GM12873 (cell line): ENCODE data around the gene CDRT15.

Source experiments
- TF ChIP-seq, protein P1 (sequence below): IDR thresholded peaks from 2 replicates; pipeline ENCODE4 v1.5.1; 2012; ENCODE audit warnings: low read depth, mild to moderate bottlenecking, moderate library complexity, low read length, control low read depth; ENCODE audit not compliant: insufficient read depth; ENCODE audit errors: missing control alignments

Gene CDRT15

DNA sequence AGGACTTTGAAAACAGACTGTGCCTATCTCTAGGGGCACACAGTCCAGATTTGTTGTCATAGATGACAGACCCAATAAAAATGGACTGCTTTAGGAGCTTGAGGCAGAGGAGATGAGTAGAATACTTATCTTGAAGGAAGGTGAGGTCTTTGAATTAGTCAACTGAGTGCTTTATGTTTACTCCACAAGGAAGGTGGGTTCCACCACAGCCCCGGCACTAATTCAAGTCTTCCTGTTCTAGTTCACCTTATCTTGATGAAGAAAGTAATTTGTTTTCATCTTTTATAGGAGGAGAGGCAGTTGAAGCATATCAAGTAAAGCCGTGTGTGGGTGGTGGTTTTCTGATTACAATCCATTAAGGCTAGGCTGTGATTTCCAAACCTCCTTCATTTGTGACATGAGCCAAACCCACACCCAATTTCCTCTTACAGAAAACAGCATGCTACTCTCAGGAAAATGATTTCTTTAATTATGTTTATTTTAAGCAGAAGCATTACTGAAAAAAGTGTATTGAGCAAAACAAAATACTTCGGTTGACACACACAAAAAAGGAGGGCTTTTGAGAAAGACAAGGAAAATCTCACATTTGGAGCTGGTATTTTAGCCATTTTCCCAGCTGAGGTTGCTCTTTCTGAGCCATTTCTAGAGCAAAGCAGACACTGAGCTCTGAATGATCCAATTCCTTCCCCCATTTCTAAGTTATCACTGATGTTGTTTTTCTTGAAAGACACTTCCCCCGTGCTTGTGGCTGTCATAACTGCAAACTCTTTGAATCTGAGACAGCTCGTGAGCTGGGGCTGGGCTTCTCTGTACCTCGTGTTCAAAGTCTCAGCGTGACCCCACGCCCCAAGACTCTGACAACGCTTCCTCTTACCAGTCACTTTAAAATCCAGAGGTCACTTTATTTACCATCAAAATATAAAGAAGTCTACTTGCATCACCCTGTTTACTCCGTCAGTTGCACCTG lies 35.4 kb downstream of the CDRT15 start:
- TF ChIP-seq, protein P1, sequence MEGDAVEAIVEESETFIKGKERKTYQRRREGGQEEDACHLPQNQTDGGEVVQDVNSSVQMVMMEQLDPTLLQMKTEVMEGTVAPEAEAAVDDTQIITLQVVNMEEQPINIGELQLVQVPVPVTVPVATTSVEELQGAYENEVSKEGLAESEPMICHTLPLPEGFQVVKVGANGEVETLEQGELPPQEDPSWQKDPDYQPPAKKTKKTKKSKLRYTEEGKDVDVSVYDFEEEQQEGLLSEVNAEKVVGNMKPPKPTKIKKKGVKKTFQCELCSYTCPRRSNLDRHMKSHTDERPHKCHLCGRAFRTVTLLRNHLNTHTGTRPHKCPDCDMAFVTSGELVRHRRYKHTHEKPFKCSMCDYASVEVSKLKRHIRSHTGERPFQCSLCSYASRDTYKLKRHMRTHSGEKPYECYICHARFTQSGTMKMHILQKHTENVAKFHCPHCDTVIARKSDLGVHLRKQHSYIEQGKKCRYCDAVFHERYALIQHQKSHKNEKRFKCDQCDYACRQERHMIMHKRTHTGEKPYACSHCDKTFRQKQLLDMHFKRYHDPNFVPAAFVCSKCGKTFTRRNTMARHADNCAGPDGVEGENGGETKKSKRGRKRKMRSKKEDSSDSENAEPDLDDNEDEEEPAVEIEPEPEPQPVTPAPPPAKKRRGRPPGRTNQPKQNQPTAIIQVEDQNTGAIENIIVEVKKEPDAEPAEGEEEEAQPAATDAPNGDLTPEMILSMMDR: no peak

DNA sequence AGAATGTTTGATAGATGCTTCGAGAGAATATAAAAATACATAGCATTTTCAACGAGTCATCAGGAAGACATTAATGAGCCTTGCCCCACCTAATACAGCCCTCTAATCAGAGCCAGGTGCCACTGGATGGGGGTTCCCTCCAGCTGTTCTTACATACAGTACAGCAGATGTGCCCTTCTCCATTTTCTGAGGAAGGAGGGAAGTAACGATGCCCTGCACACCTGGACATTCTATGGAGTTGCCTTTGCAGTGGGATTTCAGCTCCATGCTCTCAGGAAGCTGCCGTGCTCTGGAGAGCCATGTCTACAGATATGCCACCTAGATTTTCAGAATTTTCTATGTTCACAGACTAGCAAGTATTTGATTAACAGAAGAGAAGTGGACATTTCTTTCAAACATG lies 36.3 kb downstream of the CDRT15 start:
- TF ChIP-seq, protein P1: no peak

DNA sequence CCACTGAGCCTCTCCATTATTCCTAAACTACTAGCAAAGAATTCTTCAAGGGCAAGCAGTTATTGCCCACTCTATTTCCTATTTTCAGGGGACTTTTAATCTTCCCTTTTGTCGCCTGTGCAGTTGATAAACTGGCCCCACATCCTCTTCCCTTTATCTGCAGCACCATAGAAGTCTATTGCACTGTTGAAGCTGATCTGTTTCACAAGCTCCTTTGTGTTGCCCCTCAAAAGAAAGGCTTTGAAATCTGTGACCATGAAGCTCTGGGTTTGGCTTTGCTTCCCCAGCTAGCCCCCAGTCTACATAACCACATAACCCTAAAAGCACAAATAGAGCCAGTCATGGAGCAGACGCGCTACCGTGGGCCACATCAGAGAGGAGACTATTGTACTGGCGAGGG lies 37.1 kb downstream of the CDRT15 start:
- TF ChIP-seq, protein P1: no peak

DNA sequence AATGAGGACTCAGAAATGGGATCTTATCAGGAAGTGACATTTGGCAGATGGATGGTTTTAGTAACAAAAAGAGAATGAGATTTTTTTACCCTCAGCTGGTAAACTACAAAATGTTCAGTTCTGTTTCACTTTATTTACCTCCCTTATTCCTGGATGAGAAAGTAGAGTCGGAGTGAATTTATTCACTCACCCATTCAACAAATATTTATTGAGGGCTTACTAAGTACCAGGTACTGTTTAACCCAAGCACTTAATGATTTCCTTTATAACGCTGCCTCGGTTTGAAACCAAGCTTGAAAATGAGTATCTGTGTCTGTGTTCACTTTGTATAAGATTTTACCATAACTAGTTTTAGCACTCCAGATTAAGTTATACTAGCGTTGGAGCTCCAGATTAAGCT lies 38.1 kb downstream of the CDRT15 start:
- TF ChIP-seq, protein P1: no peak

DNA sequence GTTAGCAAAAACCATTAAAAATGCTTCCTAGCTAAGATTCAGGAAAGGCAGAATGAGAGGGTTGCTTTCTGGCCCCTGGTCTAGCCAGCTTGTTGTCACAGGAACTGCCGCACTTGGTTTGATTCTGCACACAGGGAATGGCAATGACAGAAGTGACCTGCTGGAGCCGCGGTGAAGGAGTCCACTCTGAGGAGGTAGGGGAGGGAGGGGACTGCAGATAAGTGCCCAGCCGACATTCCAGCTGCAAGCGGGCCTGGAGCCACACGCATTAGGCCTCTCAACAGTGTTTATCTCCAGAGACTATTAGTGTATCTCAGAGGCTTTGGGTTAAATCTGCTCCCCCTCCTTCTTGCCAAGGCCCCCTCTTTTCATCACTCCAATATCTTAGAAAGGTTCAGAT lies 38.6 kb downstream of the CDRT15 start:
- TF ChIP-seq, protein P1: no peak

DNA sequence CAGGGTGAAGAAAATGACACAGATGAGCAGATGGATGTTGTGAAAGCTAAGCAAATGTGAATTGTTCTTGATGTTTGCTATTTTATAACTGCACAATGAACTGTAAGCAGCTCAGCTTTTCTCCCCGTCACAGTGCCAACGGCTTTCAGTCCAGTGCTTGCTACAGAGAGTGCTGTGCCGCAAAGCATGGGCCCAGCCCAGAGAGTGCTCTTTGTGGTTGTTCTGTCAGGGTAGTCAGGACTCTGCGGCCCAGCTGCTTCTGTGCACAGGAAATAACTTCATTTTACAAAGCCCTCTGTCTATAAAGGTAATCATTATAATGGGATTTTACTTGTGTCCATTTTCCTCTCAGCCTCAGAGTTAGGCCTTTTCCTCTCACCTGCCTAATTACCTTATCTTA lies 39.1 kb downstream of the CDRT15 start:
- TF ChIP-seq, protein P1: no peak

DNA sequence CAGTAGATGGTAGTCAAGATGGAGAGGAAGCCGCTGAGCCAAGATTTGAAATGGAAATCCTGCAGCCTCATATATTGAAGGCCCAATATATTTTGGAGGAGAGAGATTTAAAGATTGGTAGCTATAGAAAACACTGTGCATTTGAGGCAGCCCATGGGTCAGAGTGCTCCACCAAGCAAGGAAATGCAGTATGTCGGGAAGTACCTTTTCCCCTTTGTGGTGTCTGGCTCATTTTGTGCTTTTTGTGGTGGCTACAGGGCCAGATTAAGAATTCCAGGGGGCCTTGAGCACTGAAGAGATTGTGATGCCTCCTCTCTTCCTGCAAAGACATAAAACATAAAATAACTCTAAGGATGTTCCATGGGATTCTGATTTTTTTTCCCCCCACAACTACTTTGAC lies 39.6 kb downstream of the CDRT15 start:
- TF ChIP-seq, protein P1: no peak
